Stimulated activated naive CD8-positive, alpha-beta T cell treated with anti-CD3 and anti-CD28 coated beads, Interleukin-15, amount 100 ng/mL, for 72 hours (primary cell): Measurements from ENCODE around the gene HIP1R.
"Not testable (repeated sequence)": the region's sequence is repeated elsewhere in the genome, so short reads cannot be mapped to it uniquely, and the experiment has no call there.

ENCODE experiments used
- ATAC-seq: fragments of 150-1000 bp; cut with Tn5 transposase; 2 replicates; pipeline ENCODE4 v1.10.0; 2021; ENCODE audit warnings: mild to moderate bottlenecking, moderate library complexity
- DNase-seq, 2 donors: peaks; one replicate each; pipeline ENCODE4 v3.0.0; 2021 to 2022
- H3K27ac Mint-ChIP-seq, 2 donors: one replicate each; pipeline ENCODE4 v1.8.0; 2022; ENCODE audit warnings: mild to moderate bottlenecking in 2 of 2, mixed read lengths in 2 of 2, moderate library complexity in 2 of 2
- H3K27me3 Mint-ChIP-seq: one replicate; pipeline ENCODE4 v1.8.0; 2022; ENCODE audit warnings: mixed read lengths
- H3K4me1 Mint-ChIP-seq: one replicate; pipeline ENCODE4 v1.8.0; 2022; ENCODE audit warnings: mild to moderate bottlenecking, mixed read lengths
- H3K4me3 Mint-ChIP-seq, 2 donors: one replicate each; pipeline ENCODE4 v1.8.0; 2022; ENCODE audit warnings: mild to moderate bottlenecking in 2 of 2, mixed read lengths in 2 of 2, moderate library complexity in 1 of 2
- H3K9me3 Mint-ChIP-seq, 2 donors: one replicate each; pipeline ENCODE4 v1.8.0; 2022; ENCODE audit warnings: mixed read lengths in 2 of 2

HIP1R gene

DNA sequence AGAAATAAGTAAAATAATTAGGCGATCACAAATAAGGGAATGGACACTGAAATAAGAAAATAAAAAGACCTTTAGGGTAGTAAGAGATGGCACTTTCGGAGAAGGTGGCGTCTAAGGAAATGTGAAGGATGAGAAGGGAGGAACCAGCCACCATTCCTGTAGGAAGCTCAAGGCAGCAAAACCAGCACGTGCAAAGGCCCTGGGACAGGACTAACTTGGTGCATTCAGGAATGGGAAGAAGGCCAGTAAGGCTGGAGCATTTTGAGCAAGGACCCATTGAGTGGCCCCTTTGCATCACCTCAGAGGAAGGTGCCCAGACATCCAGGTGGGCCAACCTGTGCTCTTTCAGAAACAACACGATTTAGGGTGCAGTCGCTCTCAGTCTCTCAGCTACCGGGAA is 61.4 kb downstream of the HIP1R start:
- H3K4me3 Mint-ChIP-seq, result peak overlapping the region; percentile 88 to 94
- no peak for DNase-seq
- H3K27me3 Mint-ChIP-seq, result no peaks in the 10 kb centered on the region
- H3K4me1 Mint-ChIP-seq, result peaks cover 99% of the 10 kb centered on the region
- peak overlapping the region; percentile 84 to 96 for H3K27ac Mint-ChIP-seq
- ATAC-seq, result no peak
- peaks cover 7 to 9% of the 10 kb centered on the region in 2 donors for H3K9me3 Mint-ChIP-seq

DNA sequence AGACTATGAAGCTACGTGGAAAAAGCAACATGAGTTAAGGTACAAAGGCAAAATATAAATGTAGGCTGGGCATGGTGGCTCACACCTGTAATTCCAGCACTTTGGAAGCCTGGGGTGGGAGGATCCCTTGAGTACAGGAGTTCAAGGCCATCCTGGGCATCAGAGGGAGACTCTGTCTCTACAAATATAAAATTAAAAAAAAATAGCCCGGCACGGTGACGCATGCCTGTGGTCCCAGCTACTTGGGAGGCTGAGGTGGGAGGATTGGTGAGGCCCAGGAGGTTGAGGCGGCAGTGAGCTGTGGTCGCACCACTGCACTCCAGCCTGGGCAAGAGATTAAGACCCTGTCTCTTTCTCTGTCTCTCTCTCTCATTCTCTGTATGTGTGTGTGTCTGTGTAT is 64.6 kb downstream of the HIP1R start:
- Mint-ChIP-seq H3K27ac (no peak overlapping the region), H3K9me3 (peaks cover 7 to 9% of the 10 kb centered on the region in 2 donors), H3K27me3 (no peaks in the 10 kb centered on the region), H3K4me1 (peaks cover 69% of the 10 kb centered on the region), H3K4me3 (peak overlapping the region in 1 of 2 donors; percentile 42)
- no peak for ATAC-seq
- DNase-seq, result no peak

DNA sequence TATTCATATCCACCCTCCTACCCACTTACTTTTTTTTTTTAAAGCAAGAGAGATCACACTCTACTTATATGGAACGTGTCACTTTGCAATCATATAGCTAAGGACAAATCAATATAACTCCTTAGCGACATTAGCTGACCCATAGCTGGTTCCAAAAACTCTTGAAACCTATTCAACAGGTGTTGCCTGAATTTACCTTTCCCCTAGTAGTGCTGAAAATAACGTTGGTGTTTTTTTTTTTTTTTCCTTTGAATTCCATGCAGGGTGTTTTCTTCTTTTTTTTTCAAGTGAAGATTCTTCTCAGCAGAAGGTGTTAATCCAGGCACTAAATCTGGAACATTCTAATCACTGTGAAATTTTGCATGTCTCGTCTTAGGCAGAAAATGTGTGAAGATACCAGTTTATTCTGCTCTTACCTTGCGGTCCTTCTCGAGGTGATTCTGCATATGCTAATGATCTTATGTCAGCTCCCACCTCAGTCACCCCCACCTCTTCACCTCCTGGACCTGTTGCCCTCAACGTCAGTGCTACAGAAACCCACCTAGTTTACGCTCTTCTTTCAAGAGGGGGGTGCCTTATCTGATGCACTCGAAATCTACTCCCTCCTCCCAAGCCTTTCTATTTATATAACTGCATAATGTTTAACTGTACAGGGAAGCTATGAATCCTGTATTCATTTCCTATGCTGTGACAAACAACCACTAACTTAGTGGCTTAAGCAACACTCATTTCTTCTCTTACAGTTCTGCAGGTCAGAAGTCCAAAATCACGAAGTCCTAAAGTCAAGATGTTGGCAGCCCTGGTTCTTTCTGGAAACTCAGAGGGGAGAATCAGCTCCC is 67.8 kb downstream of the HIP1R start:
- H3K27ac Mint-ChIP-seq, result no peak overlapping the region

DNA sequence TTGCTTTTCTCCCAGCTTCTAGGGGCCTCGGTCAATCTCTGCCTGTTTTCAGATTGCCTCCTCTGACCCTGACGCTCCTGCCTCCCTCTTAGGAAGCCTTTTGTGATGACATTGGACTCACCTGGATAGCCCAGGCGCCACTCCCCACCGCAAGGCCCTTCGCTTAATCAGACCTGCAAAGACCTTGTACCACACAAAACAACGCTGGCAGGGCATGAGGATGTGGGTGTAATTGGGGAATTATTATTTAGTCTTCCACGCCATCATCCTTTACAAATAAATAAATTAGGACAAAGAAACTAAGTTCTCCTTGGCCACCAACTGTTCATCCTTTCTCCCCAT is 68.4 kb downstream of the HIP1R start:
- no peak for DNase-seq
- Mint-ChIP-seq H3K4me3 (no peak overlapping the region), H3K27me3 (no peaks in the 10 kb centered on the region), H3K4me1 (peaks cover 31% of the 10 kb centered on the region), H3K9me3 (no peaks in the 10 kb centered on the region), H3K27ac (no peak overlapping the region)
- no peak for ATAC-seq

More for the DNA sequence above, 67.8 kb downstream of the HIP1R start:
- Mint-ChIP-seq H3K9me3 (no peaks in the 10 kb centered on the region), H3K4me3 (no peak overlapping the region), H3K4me1 (peaks cover 37% of the 10 kb centered on the region), H3K27me3 (no peaks in the 10 kb centered on the region)
- ATAC-seq, result no peak
- no peak for DNase-seq

DNA sequence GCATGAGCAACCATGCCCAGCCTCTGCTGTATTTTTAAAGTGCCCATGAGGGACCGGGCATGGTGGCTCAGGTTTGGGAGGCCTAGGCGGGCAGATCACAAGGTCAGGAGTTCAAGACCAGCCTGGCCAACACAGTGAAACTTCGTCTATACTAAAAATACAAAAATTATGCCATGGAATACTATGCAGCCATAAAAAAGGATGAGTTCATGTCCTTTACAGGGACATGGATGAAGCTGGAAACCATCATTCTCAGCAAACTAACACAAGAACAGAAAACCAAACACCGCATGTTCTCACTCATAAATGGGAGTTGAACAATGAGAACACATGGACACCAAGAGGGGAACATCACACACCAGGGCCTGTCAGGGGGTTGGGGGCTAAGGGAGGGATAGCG is 70.0 kb downstream of the HIP1R start:
- peaks cover 15% of the 10 kb centered on the region for H3K4me1 Mint-ChIP-seq
- not testable (repeated sequence) for H3K4me3 Mint-ChIP-seq, DNase-seq, H3K9me3 Mint-ChIP-seq, H3K27ac Mint-ChIP-seq, H3K27me3 Mint-ChIP-seq, ATAC-seq

DNA sequence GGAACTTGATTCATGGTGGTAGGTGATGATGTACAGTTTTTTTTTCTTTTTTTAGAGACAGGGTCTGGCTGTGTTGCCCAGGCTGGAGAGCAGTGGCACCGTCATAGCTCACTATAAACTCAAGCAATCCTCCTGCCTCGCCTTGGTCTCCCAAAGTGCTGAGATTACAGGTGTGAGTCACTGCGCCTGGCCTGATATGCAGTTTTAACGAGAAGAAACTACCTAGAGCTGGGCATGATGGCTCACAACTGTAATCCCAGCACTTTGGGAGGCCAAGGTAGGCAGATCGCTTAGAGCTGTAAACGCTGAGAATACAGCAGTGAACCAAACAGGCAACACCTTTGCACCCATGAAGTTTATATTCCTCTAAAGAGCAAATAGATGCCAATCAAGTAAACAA is 73.7 kb downstream of the HIP1R start:
- no peak overlapping the region for H3K27ac Mint-ChIP-seq
- H3K4me3 Mint-ChIP-seq, result no peak overlapping the region
- no peaks in the 10 kb centered on the region for H3K4me1 Mint-ChIP-seq
- DNase-seq (no peak), ATAC-seq (no peak)
- no peaks in the 10 kb centered on the region for H3K9me3 Mint-ChIP-seq
- H3K27me3 Mint-ChIP-seq, result peaks cover 7% of the 10 kb centered on the region

DNA sequence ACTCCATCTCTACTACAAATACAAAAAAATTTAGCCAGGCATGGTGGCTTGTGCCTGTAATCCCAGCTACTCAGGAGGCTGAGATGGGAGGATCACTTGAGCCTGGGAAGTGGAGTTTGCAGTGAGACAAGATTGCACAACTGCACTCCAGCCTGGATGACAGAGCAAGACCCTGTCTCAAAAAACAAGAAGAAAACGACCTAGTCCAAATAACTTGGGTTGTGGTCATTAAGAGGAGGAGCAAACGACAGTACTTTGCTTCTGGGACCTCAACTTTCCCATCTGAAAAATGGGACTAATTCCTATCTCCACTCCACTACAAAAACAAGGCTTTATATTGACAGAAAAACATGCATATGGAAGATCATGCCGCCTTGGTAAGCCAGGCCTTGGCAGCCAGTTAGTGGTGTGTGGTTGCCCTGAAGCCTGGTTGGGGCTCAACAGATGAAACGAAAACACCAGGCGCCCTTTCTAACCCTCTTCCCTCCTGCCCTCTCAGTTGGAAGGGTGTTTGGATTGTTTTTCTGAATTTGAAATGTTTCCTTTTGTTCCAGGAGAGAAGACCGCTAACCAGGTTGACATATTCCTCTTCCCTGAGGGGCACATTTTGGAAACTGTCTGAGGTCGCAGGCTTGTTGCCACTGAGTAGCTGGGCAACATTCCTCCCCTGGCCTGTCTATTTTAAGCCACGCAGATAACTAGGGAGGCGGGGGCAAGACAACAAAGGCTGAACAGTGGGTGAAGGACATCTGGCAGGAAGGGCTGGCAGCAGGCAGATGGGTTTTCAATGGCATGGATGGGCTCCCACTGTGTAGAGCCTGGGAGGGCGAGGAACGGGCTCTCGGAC is 74.4 kb downstream of the HIP1R start:
- H3K9me3 Mint-ChIP-seq, result no peaks in the 10 kb centered on the region

More for the DNA sequence above, 74.4 kb downstream of the HIP1R start:
- DNase-seq (no peak), ATAC-seq (no peak)
- Mint-ChIP-seq H3K4me3 (no peak overlapping the region), H3K27me3 (peaks cover 7% of the 10 kb centered on the region), H3K27ac (peak overlapping the region; percentile 19), H3K4me1 (no peaks in the 10 kb centered on the region)
